ENCODE results near the gene RFC4. TPM values are rescaled to one million over a fixed set of nuclear protein-coding genes. Genes with fewer than 3 reads are reported as not detected.

Gene RFC4
- total and polyA plus RNA-seq, 2 of the 8 experiments (the other 6 are each of a cell fraction or from before 2014, with no cell fraction given): 21.8 to 86.9 TPM

DNA sequence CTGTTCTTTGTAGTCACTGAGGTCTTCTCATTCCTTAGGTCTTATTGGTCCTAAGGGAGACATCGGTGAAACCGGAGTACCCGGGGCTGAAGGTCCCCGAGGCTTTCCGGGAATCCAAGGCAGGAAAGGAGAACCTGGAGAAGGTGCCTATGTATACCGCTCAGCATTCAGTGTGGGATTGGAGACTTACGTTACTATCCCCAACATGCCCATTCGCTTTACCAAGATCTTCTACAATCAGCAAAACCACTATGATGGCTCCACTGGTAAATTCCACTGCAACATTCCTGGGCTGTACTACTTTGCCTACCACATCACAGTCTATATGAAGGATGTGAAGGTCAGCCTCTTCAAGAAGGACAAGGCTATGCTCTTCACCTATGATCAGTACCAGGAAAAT is 47.9 kb upstream of the RFC4 start:
- POLR2A ChIA-PET (ENCODE audit: partially characterized antibody): no interaction called here
- DNase-seq (ENCODE audit: low read depth in 1 of 2, low spot score in 2 of 2) (no peak), FAIRE-seq (no peak)
- no peaks in the 10 kb centered on the region for H3K23me2 ChIP-seq (ENCODE audit: low read depth, low read length)
- H3K27ac ChIP-seq (ENCODE audit: low read depth, low read length): no peak overlapping the region
- H3K79me2 ChIP-seq (ENCODE audit: control insufficient read depth in 1 of 2, insufficient read depth in 2 of 2, low read length in 2 of 2): no peaks in the 10 kb centered on the region
- no peak overlapping the region for H2BK20ac ChIP-seq (ENCODE audit: low read length)
- H3K36me3 ChIP-seq (ENCODE audit: control insufficient read depth in 2 of 4, insufficient read depth in 4 of 4, low read length in 3 of 4): 0 out of 8 replicates have a peak, but pooled peaks cover 0 to 2% (median 0%) of the 10 kb centered on the region in 4 experiments
- H2BK15ac ChIP-seq (ENCODE audit: low read length): no peak overlapping the region
- WGBS, 2 experiments (ENCODE audit: extremely low coverage in 1 of 2, insufficient coverage in 1 of 2, insufficient read length in 1 of 2, insufficient replicate concordance in 2 of 2, low coverage in 1 of 2, low lambda C conversion rate in 2 of 2, missing lambda C conversion rate in 1 of 2): 96% methylated on average over 5 of the region's 8 CpGs; no CpG with 5 or more reads in 1 of the 2 experiments
- H2AK5ac ChIP-seq (ENCODE audit: low read depth, low read length): no peak overlapping the region
- H4K8ac ChIP-seq (ENCODE audit: extremely low read depth, insufficient read depth, low read length): no peak overlapping the region
- no peaks in the 10 kb centered on the region for H3K27me3 ChIP-seq (replicated peaks in 1 of 4; ENCODE audit: control insufficient read depth in 3 of 4, extremely low read depth in 1 of 4, insufficient read depth in 3 of 4, low read length in 3 of 4)
- H4K91ac ChIP-seq (replicated peaks; ENCODE audit: insufficient read length, low read length): no peak overlapping the region
- no peak overlapping the region for H3K9ac ChIP-seq (replicated peaks in 1 of 4; ENCODE audit: extremely low read depth in 1 of 4, low read depth in 3 of 4, low read length in 3 of 4)
- H3K4me1 ChIP-seq (replicated peaks in 1 of 4; ENCODE audit: control insufficient read depth in 3 of 4, insufficient read depth in 4 of 4, low read length in 3 of 4): no peaks in the 10 kb centered on the region
- H2BK5ac ChIP-seq (ENCODE audit: low read depth, low read length): no peak overlapping the region
- H3K23ac ChIP-seq (ENCODE audit: insufficient read length): no peak overlapping the region
- no peak overlapping the region for H2BK120ac ChIP-seq (replicated peaks; ENCODE audit: low read depth, low read length)
- no peak overlapping the region for H4K5ac ChIP-seq (ENCODE audit: insufficient read length, low read depth, low read length)
- no peaks in the 10 kb centered on the region for H4K20me1 ChIP-seq (replicated peaks in 1 of 2; ENCODE audit: control insufficient read depth in 1 of 2, insufficient read depth in 2 of 2, low read length in 2 of 2)
- H2AFZ ChIP-seq (ENCODE audit: low read length): no peak overlapping the region
- no peak overlapping the region for H3K4me3 ChIP-seq (ENCODE audit: extremely low read depth in 1 of 4, insufficient read depth in 2 of 4, low read depth in 3 of 4, low read length in 4 of 4)
- no peaks in the 10 kb centered on the region for H3K79me1 ChIP-seq (ENCODE audit: low read depth, low read length)
- no peak overlapping the region for H3K18ac ChIP-seq (ENCODE audit: extremely low read depth, low read length)
- no peak overlapping the region for H3K4ac ChIP-seq (replicated peaks; ENCODE audit: insufficient read length, low read depth, low read length)
- no peak overlapping the region for H3K4me2 ChIP-seq (ENCODE audit: insufficient read depth in 1 of 2, low read depth in 2 of 2, low read length in 2 of 2)
- no peak overlapping the region for H3K14ac ChIP-seq (ENCODE audit: insufficient read length)
- no peaks in the 10 kb centered on the region for H3K9me3 ChIP-seq (ENCODE audit: insufficient read depth in 2 of 2, low read depth in 1 of 2, low read length in 1 of 2)
- H2BK12ac ChIP-seq (ENCODE audit: low read depth, low read length): no peak overlapping the region
- no peak overlapping the region for H3K56ac ChIP-seq (replicated peaks; ENCODE audit: insufficient read length, low read depth, low read length)
- CTCF ChIA-PET (ENCODE audit: partially characterized antibody): no interaction called here
- TF ChIP-seq SP4 (IDR thresholded peaks at IDR 0.05; ENCODE audit: low read length) (no peak), ASH2L (IDR thresholded peaks at IDR 0.05; ENCODE audit: low read length) (no peak), SP1 (IDR thresholded peaks at IDR 0.05; ENCODE audit: low read depth, low read length) (no peak), KDM4A (IDR thresholded peaks at IDR 0.05; ENCODE audit: low read depth, low read length, severe bottlenecking) (no peak), SIN3A (conservative IDR thresholded peaks at IDR 0.05 in 1 of 2, IDR thresholded peaks at IDR 0.05 in 1 of 2; ENCODE audit: low read depth in 1 of 2, low read length in 2 of 2) (no peak), EP300 (IDR thresholded peaks at IDR 0.05; ENCODE audit: borderline replicate concordance in 1 of 2, low read depth in 2 of 2, low read length in 2 of 2) (no peak), GTF2F1 (IDR thresholded peaks at IDR 0.05; ENCODE audit: borderline replicate concordance, low read depth, low read length) (no peak), CBX8 (IDR thresholded peaks at IDR 0.05; ENCODE audit: borderline replicate concordance, low read depth, low read length) (no peak), SUZ12 (IDR thresholded peaks at IDR 0.05; ENCODE audit: low read length) (no peak), TAF1 (IDR thresholded peaks at IDR 0.05; ENCODE audit: low read depth, low read length) (no peak)
- TF ChIP-seq, protein P1, sequence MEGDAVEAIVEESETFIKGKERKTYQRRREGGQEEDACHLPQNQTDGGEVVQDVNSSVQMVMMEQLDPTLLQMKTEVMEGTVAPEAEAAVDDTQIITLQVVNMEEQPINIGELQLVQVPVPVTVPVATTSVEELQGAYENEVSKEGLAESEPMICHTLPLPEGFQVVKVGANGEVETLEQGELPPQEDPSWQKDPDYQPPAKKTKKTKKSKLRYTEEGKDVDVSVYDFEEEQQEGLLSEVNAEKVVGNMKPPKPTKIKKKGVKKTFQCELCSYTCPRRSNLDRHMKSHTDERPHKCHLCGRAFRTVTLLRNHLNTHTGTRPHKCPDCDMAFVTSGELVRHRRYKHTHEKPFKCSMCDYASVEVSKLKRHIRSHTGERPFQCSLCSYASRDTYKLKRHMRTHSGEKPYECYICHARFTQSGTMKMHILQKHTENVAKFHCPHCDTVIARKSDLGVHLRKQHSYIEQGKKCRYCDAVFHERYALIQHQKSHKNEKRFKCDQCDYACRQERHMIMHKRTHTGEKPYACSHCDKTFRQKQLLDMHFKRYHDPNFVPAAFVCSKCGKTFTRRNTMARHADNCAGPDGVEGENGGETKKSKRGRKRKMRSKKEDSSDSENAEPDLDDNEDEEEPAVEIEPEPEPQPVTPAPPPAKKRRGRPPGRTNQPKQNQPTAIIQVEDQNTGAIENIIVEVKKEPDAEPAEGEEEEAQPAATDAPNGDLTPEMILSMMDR (IDR thresholded peaks at IDR 0.05; ENCODE audit: control extremely low read depth in 1 of 3, insufficient read depth in 1 of 3, low read depth in 1 of 3, low read length in 3 of 3): no peak

All from H1 (cell line).